GM19452 (cell line): ENCODE data around the gene ANKRD13D.

ENCODE experiments used
- ATAC-seq: cut with Tn5 transposase; IDR thresholded peaks from one replicate; pipeline ENCODE4 v1.9.1; 2021; ENCODE audit not compliant: unreplicated experiment

ANKRD13D gene

GRCh38 chr11:67285541-67286498 is 3.3 kb upstream of the ANKRD13D start:
- ATAC-seq: no peak

GRCh38 chr11:67286621-67287333 is 2.3 kb upstream of the ANKRD13D start:
- no peak for ATAC-seq

GRCh38 chr11:67287355-67288197 is 1.5 kb upstream of the ANKRD13D start:
- ATAC-seq: no peak

- no peak for ATAC-seq
Measured at GRCh38 chr11:67288198-67288451, 978 bp upstream of the ANKRD13D start.

GRCh38 chr11:67288452-67289225 is 464 bp upstream of the ANKRD13D start:
- peak; percentile 59 for ATAC-seq

- ATAC-seq: no peak
Measured at GRCh38 chr11:67289651-67290479, 762 bp downstream of the ANKRD13D start.

GRCh38 chr11:67290801-67291200 is 1.7 kb downstream of the ANKRD13D start:
- ATAC-seq: no peak

GRCh38 chr11:67291481-67292381 is 2.6 kb downstream of the ANKRD13D start:
- ATAC-seq: no peak

- no peak for ATAC-seq
Measured at GRCh38 chr11:67292671-67293070, 3.6 kb downstream of the ANKRD13D start.

- no peak for ATAC-seq
Measured at GRCh38 chr11:67293090-67293489, 4.0 kb downstream of the ANKRD13D start.

- ATAC-seq: no peak
Measured at GRCh38 chr11:67295846-67296245, 6.7 kb downstream of the ANKRD13D start.

- ATAC-seq: no peak
Measured at GRCh38 chr11:67298786-67299185, 9.7 kb downstream of the ANKRD13D start.

GRCh38 chr11:67299471-67300191 is 10.5 kb downstream of the ANKRD13D start:
- ATAC-seq: no peak

GRCh38 chr11:67300256-67300755 is 11.2 kb downstream of the ANKRD13D start:
- no peak for ATAC-seq

- no peak for ATAC-seq
Measured at GRCh38 chr11:67300756-67301312, 11.7 kb downstream of the ANKRD13D start.

GRCh38 chr11:67301313-67301921 is 12.3 kb downstream of the ANKRD13D start:
- no peak for ATAC-seq

GRCh38 chr11:67301951-67302516 is 12.9 kb downstream of the ANKRD13D start:
- ATAC-seq: no peak
